Smooth muscle cell (in vitro differentiated cells): ENCODE measurements around the gene CREB5. TPM values are rescaled to one million over a fixed set of nuclear protein-coding genes. Genes with fewer than 3 reads are reported as not detected.

ENCODE experiments used
- DNase-seq: peaks from one replicate; lab custom pipeline; 2025; ENCODE audit not compliant: unreplicated experiment; lab: John Stamatoyannopoulos, UW
- H2AFZ ChIP-seq: fragments of 200-600 bp; sonication (generic); 2 replicates; pipeline ENCODE4 v1.6.0; 2016; ENCODE audit warnings: antibody characterized with exemption, low read depth, mild to moderate bottlenecking
- H3F3A ChIP-seq: fragments of 200-600 bp; sonication (generic); 2 replicates; pipeline ENCODE4 v1.6.0; 2017; ENCODE audit warnings: antibody characterized with exemption, low read depth
- H3K27ac ChIP-seq: fragments of 200-600 bp; sonication (generic); 2 replicates; pipeline ENCODE4 v1.5.1; 2016; ENCODE audit warnings: low read depth, mild to moderate bottlenecking
- H3K27me3 ChIP-seq: fragments of 200-600 bp; sonication (generic); 2 replicates; pipeline ENCODE4 v1.6.1; 2016; ENCODE audit warnings: low read depth, mild to moderate bottlenecking
- H3K36me3 ChIP-seq: fragments of 200-600 bp; sonication (generic); 2 replicates; pipeline ENCODE4 v1.5.1; 2016; ENCODE audit warnings: low read depth
- H3K4me1 ChIP-seq: fragments of 200-600 bp; sonication (generic); 2 replicates; pipeline ENCODE4 v1.5.1; 2016; ENCODE audit warnings: low read depth
- H3K4me2 ChIP-seq: fragments of 200-600 bp; sonication (generic); 2 replicates; pipeline ENCODE4 v1.6.0; 2016; ENCODE audit warnings: mild to moderate bottlenecking
- H3K4me3 ChIP-seq: fragments of 200-600 bp; sonication (generic); 2 replicates; pipeline ENCODE4 v1.5.1; 2016; ENCODE audit warnings: mild to moderate bottlenecking
- H3K79me2 ChIP-seq: fragments of 200-600 bp; sonication (generic); 2 replicates; pipeline ENCODE4 v1.6.0; 2016; ENCODE audit warnings: low read depth, mild to moderate bottlenecking
- H3K9ac ChIP-seq: fragments of 200-600 bp; sonication (generic); 2 replicates; pipeline ENCODE4 v1.6.0; 2016; ENCODE audit warnings: low read depth
- H3K9me3 ChIP-seq: fragments of 200-600 bp; sonication (generic); replicated peaks from 2 replicates; pipeline ENCODE4 v1.5.1; 2016; ENCODE audit warnings: low read depth
- H4K20me1 ChIP-seq: fragments of 200-600 bp; sonication (generic); 2 replicates; pipeline ENCODE4 v1.6.0; 2016; ENCODE audit warnings: low read depth
- CTCF ChIP-seq: fragments of 200-600 bp; sonication (generic); IDR thresholded peaks from 2 replicates; pipeline ENCODE4 v1.5.1; 2017; ENCODE audit warnings: borderline replicate concordance, mild to moderate bottlenecking, antibody characterized with exemption; ENCODE audit not compliant: insufficient read depth, poor library complexity, severe bottlenecking
- WGBS: methylation state at CpG from one replicate; pipeline ENCODE4 v1.1.7; 2016; ENCODE audit warnings: low lambda C conversion rate; 5-methylcytosine and 5-hydroxymethylcytosine counted together
- polyA plus RNA-seq: library from polyadenylated mRNA; unstranded; fragments of >200 nt; fragmentation: Nextera tagmentation; extraction: Ambion mirVana; gene quantifications from 2 replicates; pipeline ENCODE4 v1.2.1, GENCODE V29; 2016
- total RNA-seq: library from RNA; depleted of rRNA; stranded (reverse); fragments of >200 nt; gene quantifications from 2 replicates; pipeline ENCODE4 v1.2.3, GENCODE V29; 2014

Gene CREB5
- total and polyA plus RNA-seq, 2 experiments from 2014 or later = 6.2 to 18.2 TPM

- 83% methylated on average over 20 of the region's 38 CpGs for WGBS
- no peaks in the 10 kb centered on the region for H3K9me3 ChIP-seq
- H4K20me1 ChIP-seq = no peaks in the 10 kb centered on the region
These were observed 148.4 kb downstream of the CREB5 start for GRCh38 chr7:28560767-28561166.

GRCh38 chr7:28564033-28564432 lies 151.7 kb downstream of the CREB5 start:
- no peak overlapping the region for H3K27ac ChIP-seq
- peaks cover under 1% of the 10 kb centered on the region for H3K27me3 ChIP-seq
- no peak overlapping the region for H2AFZ ChIP-seq
- H4K20me1 ChIP-seq = no peaks in the 10 kb centered on the region
- WGBS = 56% methylated on average over 3 of the region's 3 CpGs
- no peak for DNase-seq
- TF ChIP-seq CTCF = no peak
- no peak overlapping the region for H3K9ac ChIP-seq
- H3F3A ChIP-seq = no peaks in the 10 kb centered on the region
- H3K4me1 ChIP-seq = no peaks in the 10 kb centered on the region
- no peak overlapping the region for H3K4me2 ChIP-seq
- no peaks in the 10 kb centered on the region for H3K36me3 ChIP-seq
- H3K79me2 ChIP-seq = no peaks in the 10 kb centered on the region
- no peak overlapping the region for H3K4me3 ChIP-seq
- H3K9me3 ChIP-seq = no peaks in the 10 kb centered on the region

More at GRCh38 chr7:28560767-28561166, 148.4 kb downstream of the CREB5 start:
- no peaks in the 10 kb centered on the region for H3K4me1 ChIP-seq
- DNase-seq = no peak
- no peak overlapping the region for H3K9ac ChIP-seq
- H3K27ac ChIP-seq = no peak overlapping the region
- H3K36me3 ChIP-seq = no peaks in the 10 kb centered on the region
- no peak overlapping the region for H2AFZ ChIP-seq
- H3K79me2 ChIP-seq = no peaks in the 10 kb centered on the region
- H3K4me2 ChIP-seq = no peak overlapping the region
- H3K27me3 ChIP-seq = peaks cover 21% of the 10 kb centered on the region
- H3F3A ChIP-seq = no peaks in the 10 kb centered on the region
- no peak overlapping the region for H3K4me3 ChIP-seq
- TF ChIP-seq CTCF = no peak

- H3K9ac ChIP-seq = no peak overlapping the region
- H3K27me3 ChIP-seq = no peaks in the 10 kb centered on the region
- H3K36me3 ChIP-seq = no peaks in the 10 kb centered on the region
- DNase-seq = no peak
- no peaks in the 10 kb centered on the region for H3K79me2 ChIP-seq
- H3K9me3 ChIP-seq = no peaks in the 10 kb centered on the region
- H2AFZ ChIP-seq = no peak overlapping the region
- H3K4me3 ChIP-seq = no peak overlapping the region
- no peaks in the 10 kb centered on the region for H3F3A ChIP-seq
- no peaks in the 10 kb centered on the region for H4K20me1 ChIP-seq
- TF ChIP-seq CTCF = no peak
- H3K4me1 ChIP-seq = no peaks in the 10 kb centered on the region
- H3K4me2 ChIP-seq = no peak overlapping the region
- H3K27ac ChIP-seq = no peak overlapping the region
- WGBS = 51% methylated on average over 4 of the region's 4 CpGs
These were observed 152.5 kb downstream of the CREB5 start for GRCh38 chr7:28564755-28565374.

GRCh38 chr7:28565980-28566379 lies 153.7 kb downstream of the CREB5 start:
- WGBS = 86% methylated on average over 1 of the region's 1 CpG
- TF ChIP-seq CTCF = no peak
- Histone ChIP-seq H3F3A (no peaks in the 10 kb centered on the region), H3K27me3 (no peaks in the 10 kb centered on the region), H3K4me1 (no peaks in the 10 kb centered on the region), H2AFZ (no peak overlapping the region), H3K36me3 (no peaks in the 10 kb centered on the region), H3K4me3 (no peak overlapping the region), H3K4me2 (no peak overlapping the region), H4K20me1 (no peaks in the 10 kb centered on the region), H3K9ac (no peak overlapping the region), H3K79me2 (no peaks in the 10 kb centered on the region), H3K27ac (no peak overlapping the region), H3K9me3 (no peaks in the 10 kb centered on the region)
- no peak for DNase-seq
